PC-3 (cell line): ENCODE results near the gene QSER1. TPM values are rescaled to one million over a fixed set of nuclear protein-coding genes. Genes with fewer than 3 reads are reported as not detected.

ENCODE experiments used
- ATAC-seq: fragments of 200-7000 bp; cut with Tn5 transposase; 2 replicates; pipeline ENCODE4 v1.9.1; 2020; ENCODE audit warnings: mild to moderate bottlenecking, moderate library complexity
- BruUV-seq: library from RNA; stranded (reverse); fragments of 400-500 nt; replicated peaks from 2 replicates; lab custom pipeline; 2021; lab: Mats Ljungman, UMichigan
- CTCF ChIA-PET: fragments of 300-600 bp; sonication (Branson Sonifier 250); formaldehyde crosslinking; loops from one replicate; lab custom pipeline; 2022; ENCODE audit warnings: antibody characterized with exemption; lab: Charles Lee
- POLR2A ChIA-PET: fragments of 300-600 bp; sonication (Branson Sonifier 250); formaldehyde crosslinking; loops from one replicate; lab custom pipeline; 2022; ENCODE audit warnings: antibody characterized with exemption; ENCODE audit not compliant: unreplicated experiment; lab: Charles Lee
- DNase-seq: peaks from one replicate; pipeline ENCODE4 v3.0.0-alpha.2; 2015
- H2AFZ ChIP-seq: fragments of 300-600 bp; sonication (generic); 2 replicates; pipeline ENCODE4 v1.6.0; 2016; ENCODE audit warnings: antibody characterized with exemption, low read length
- H3F3A ChIP-seq: fragments of 300-600 bp; sonication (generic); one replicate; pipeline ENCODE4 v1.6.0; 2017; ENCODE audit warnings: antibody characterized with exemption, low read length, control low read depth, mild to moderate bottlenecking; ENCODE audit not compliant: unreplicated experiment
- H3K27ac ChIP-seq: fragments of 300-600 bp; sonication (generic); 2 replicates; pipeline ENCODE4 v1.5.1; 2016; ENCODE audit warnings: mild to moderate bottlenecking, low read length
- H3K27me3 ChIP-seq: fragments of 300-600 bp; sonication (generic); 2 replicates; pipeline ENCODE4 v1.6.1; 2016; ENCODE audit warnings: low read length, mixed read lengths
- H3K36me3 ChIP-seq: fragments of 300-600 bp; sonication (generic); 2 replicates; pipeline ENCODE4 v1.6.1; 2016; ENCODE audit warnings: low read depth, mixed run types, low read length, mixed read lengths
- H3K4me1 ChIP-seq: fragments of 300-600 bp; sonication (generic); 2 replicates; pipeline ENCODE4 v1.5.1; 2016; ENCODE audit warnings: low read length; ENCODE audit not compliant: insufficient read depth
- H3K4me2 ChIP-seq: fragments of 300-600 bp; sonication (generic); 2 replicates; pipeline ENCODE4 v1.6.0; 2016; ENCODE audit warnings: low read length
- H3K4me3 ChIP-seq: fragments of 300-600 bp; sonication (generic); 2 replicates; pipeline ENCODE4 v1.5.1; 2016; ENCODE audit warnings: mild to moderate bottlenecking, low read length, mixed read lengths
- H3K79me2 ChIP-seq: fragments of 300-600 bp; sonication (generic); 2 replicates; pipeline ENCODE4 v1.6.1; 2017; ENCODE audit warnings: low read length, mixed read lengths
- H3K9ac ChIP-seq: fragments of 300-600 bp; sonication (generic); 2 replicates; pipeline ENCODE4 v1.6.0; 2016; ENCODE audit warnings: mild to moderate bottlenecking, low read length
- H3K9me2 ChIP-seq: fragments of 300-600 bp; sonication (generic); replicated peaks from 2 replicates; pipeline ENCODE4 v1.6.1; 2016; ENCODE audit warnings: mixed run types, low read length, mixed read lengths
- H3K9me3 ChIP-seq: fragments of 300-600 bp; sonication (generic); 2 replicates; pipeline ENCODE4 v1.6.1; 2016; ENCODE audit warnings: low read length, mixed read lengths
- H4K20me1 ChIP-seq: fragments of 300-600 bp; sonication (generic); 2 replicates; pipeline ENCODE4 v1.6.1; 2016; ENCODE audit warnings: low read length, mixed read lengths
- EZH2 ChIP-seq: fragments of 300-600 bp; sonication (generic); IDR thresholded peaks from one replicate; pipeline ENCODE4 v1.6.1; 2017; ENCODE audit warnings: antibody characterized with exemption, mild to moderate bottlenecking, low read length; ENCODE audit not compliant: unreplicated experiment
- EZH2phosphoT487 ChIP-seq: fragments of 300-600 bp; sonication (generic); IDR thresholded peaks from 2 replicates; pipeline ENCODE4 v1.6.1; 2018; ENCODE audit warnings: mild to moderate bottlenecking, antibody characterized with exemption, low read length, borderline replicate concordance
- intact Hi-C: fragments of 100-400 bp; cut with micrococcal nuclease; formaldehyde crosslinking; loops from 2 replicates; pipeline ENCODE4 v1.9.0; 2023
- total RNA-seq: library from RNA; depleted of rRNA; stranded (reverse); fragments of >200 nt; gene quantifications from 2 replicates; pipeline ENCODE4 v1.2.3, GENCODE V29; 2014
- TF ChIP-seq, protein P1 (sequence below): fragments of 300-600 bp; sonication (generic); conservative IDR thresholded peaks from 2 replicates; pipeline ENCODE4 v1.5.1; 2017; ENCODE audit warnings: antibody characterized with exemption, low read depth, mild to moderate bottlenecking, low read length

The QSER1 gene
- total RNA-seq, 1 experiment from 2014 or later = 19.4 TPM

DNA sequence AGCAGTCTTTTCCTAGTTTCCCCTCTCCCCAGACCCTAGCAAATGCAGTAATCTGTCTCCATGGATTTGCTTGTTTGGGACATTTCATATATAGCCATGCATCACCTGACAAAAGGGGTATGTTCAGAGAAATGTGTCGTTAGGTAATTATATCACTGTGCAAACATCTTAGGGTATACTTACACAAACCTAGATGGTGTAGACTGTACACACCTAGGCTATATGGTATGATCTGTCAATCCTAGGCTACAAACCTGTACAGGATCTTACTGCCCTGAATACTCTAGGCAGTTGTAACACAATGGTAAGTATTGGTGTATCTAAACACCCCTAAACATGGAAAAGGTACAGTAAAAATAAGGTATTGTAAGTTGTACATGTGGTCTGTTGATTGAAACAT, 23.8 kb downstream of the QSER1 start:
- ATAC-seq = no peak
- H3K79me2 ChIP-seq = peaks cover 90% of the 10 kb centered on the region
- TF ChIP-seq EZH2phosphoT487 (no peak), EZH2 (no peak)
- TF ChIP-seq, protein P1, sequence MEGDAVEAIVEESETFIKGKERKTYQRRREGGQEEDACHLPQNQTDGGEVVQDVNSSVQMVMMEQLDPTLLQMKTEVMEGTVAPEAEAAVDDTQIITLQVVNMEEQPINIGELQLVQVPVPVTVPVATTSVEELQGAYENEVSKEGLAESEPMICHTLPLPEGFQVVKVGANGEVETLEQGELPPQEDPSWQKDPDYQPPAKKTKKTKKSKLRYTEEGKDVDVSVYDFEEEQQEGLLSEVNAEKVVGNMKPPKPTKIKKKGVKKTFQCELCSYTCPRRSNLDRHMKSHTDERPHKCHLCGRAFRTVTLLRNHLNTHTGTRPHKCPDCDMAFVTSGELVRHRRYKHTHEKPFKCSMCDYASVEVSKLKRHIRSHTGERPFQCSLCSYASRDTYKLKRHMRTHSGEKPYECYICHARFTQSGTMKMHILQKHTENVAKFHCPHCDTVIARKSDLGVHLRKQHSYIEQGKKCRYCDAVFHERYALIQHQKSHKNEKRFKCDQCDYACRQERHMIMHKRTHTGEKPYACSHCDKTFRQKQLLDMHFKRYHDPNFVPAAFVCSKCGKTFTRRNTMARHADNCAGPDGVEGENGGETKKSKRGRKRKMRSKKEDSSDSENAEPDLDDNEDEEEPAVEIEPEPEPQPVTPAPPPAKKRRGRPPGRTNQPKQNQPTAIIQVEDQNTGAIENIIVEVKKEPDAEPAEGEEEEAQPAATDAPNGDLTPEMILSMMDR = no peak
- H3K27ac ChIP-seq = no peak overlapping the region
- BruUV-seq = no TSS peak
- intact Hi-C loops = no loop called here
- H3K9me3 ChIP-seq = no peaks in the 10 kb centered on the region
- POLR2A ChIA-PET = no interaction called here
- H3K4me1 ChIP-seq = peaks cover 12% of the 10 kb centered on the region
- H2AFZ ChIP-seq = no peak overlapping the region
- no peak overlapping the region for H3K4me3 ChIP-seq
- peaks cover 3% of the 10 kb centered on the region; the same call in 1 of the 2 replicates for H3K36me3 ChIP-seq
- DNase-seq = no peak
- H3K4me2 ChIP-seq = no peak overlapping the region
- H3K27me3 ChIP-seq = no peaks in the 10 kb centered on the region
- no peaks in the 10 kb centered on the region for H3K9me2 ChIP-seq
- peaks cover 3% of the 10 kb centered on the region; the same call in 1 of the 2 replicates for H4K20me1 ChIP-seq
- H3F3A ChIP-seq = no peaks in the 10 kb centered on the region
- no peak overlapping the region for H3K9ac ChIP-seq
- CTCF ChIA-PET = no interaction called here

DNA sequence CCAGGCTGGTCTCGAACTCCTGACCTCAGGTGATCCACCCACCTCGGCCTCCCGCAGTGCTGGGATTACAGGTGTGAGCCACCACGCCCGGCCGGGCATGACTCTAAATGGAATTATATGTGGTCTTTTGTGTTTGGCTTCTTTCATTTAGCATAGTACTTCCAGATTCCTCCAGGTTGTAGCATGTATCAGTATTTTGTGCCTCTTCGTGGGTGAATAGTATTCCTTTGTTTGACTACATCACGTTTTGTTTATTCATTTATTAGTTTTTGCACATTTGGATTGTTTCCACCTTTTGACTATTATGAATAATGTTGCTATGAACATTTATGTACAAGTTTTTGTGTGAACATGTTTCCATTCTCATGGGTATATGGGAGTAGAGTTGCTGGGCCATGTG, 24.4 kb downstream of the QSER1 start:
- Histone ChIP-seq H3K9me2 (no peaks in the 10 kb centered on the region), H3K4me1 (peaks cover 12% of the 10 kb centered on the region), H3K27me3 (no peaks in the 10 kb centered on the region), H3K36me3 (peaks cover 3% of the 10 kb centered on the region; the same call in 1 of the 2 replicates), H4K20me1 (peaks cover 3% of the 10 kb centered on the region; the same call in 1 of the 2 replicates), H3K9me3 (no peaks in the 10 kb centered on the region), H3K4me3 (no peak overlapping the region), H3K27ac (no peak overlapping the region), H3K9ac (no peak overlapping the region), H3K79me2 (peaks cover 91% of the 10 kb centered on the region), H3K4me2 (no peak overlapping the region), H2AFZ (no peak overlapping the region), H3F3A (no peaks in the 10 kb centered on the region)
- DNase-seq = no peak
- CTCF ChIA-PET = no interaction called here
- intact Hi-C loops = no loop called here
- BruUV-seq = no TSS peak
- TF ChIP-seq EZH2 = no peak
- TF ChIP-seq, protein P1 = no peak
- TF ChIP-seq EZH2phosphoT487 = no peak
- ATAC-seq = no peak
- POLR2A ChIA-PET = interaction anchor here (0.6 kb wide), 1 partner anchor 893 kb away, joined by 6 read pairs; no protein-coding TSS in a partner anchor

DNA sequence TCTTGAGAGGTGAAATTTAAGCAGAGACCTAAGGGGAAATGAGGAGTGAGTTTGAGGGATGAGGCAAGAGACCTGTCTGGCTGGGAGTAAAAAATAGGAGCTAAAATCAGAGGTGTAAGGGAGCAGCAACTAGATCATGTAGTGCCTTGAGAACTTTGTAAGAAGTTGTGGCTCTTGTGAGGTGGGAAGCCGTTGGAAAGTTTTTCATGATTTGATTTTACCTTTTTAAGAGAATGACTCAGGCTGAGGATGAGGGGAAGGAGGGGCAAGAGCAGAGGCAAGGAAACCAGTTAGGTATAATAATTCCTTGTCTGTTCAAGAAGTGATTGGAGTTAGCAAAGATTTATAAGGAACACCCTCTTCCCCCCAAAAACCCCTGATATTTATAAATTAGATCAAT, 25.8 kb downstream of the QSER1 start:
- H4K20me1 ChIP-seq = peaks cover 3% of the 10 kb centered on the region; the same call in 1 of the 2 replicates
- no TSS peak for BruUV-seq
- peak; percentile 48 for DNase-seq
- H3K4me2 ChIP-seq = peak overlapping the region; percentile 61
- peak; percentile 92 for ATAC-seq
- H3K79me2 ChIP-seq = peaks cover 88% of the 10 kb centered on the region
- no peaks in the 10 kb centered on the region for H3K27me3 ChIP-seq
- intact Hi-C loops = no loop called here
- peaks cover 3% of the 10 kb centered on the region; the same call in 1 of the 2 replicates for H3K36me3 ChIP-seq
- H3K4me3 ChIP-seq = no peak overlapping the region
- ChIA-PET POLR2A (no interaction called here), CTCF (no interaction called here)
- H3F3A ChIP-seq = no peaks in the 10 kb centered on the region
- H3K9me3 ChIP-seq = no peaks in the 10 kb centered on the region
- H3K9ac ChIP-seq = no peak overlapping the region
- H3K27ac ChIP-seq = 0 out of 2 replicates have a peak overlapping the region, but pooled peaks have one; percentile 14
- peaks cover 12% of the 10 kb centered on the region for H3K4me1 ChIP-seq
- no peak overlapping the region for H2AFZ ChIP-seq
- no peaks in the 10 kb centered on the region for H3K9me2 ChIP-seq
- TF ChIP-seq EZH2phosphoT487 = no peak
